ENCODE results near the gene ASB5.
"Not testable (repeated sequence)": the region's sequence is repeated elsewhere in the genome, so short reads cannot be mapped to it uniquely, and the experiment has no call there.

ASB5 gene
- 0 to 0.12 (median 0) reads per million in 9 experiments for total RNA-seq

DNA sequence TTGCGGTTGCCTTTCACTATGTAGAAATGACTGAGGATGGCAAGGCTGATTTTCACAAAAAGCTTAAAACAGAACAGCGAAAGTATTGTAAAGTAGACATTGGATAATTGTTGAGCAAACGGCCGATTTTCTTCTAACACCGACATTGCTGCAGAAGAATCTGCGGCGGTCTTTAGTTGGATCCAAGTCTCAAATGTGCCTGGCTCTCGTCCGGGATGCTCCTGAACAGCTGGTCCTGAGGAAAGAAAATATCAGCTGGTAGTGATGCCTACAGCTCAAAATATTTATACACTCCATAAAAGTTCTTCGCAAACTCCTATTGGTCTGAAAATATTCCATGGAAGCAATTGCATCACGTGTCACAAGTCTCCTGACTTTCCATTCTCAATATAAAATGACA is at the start of gene ASB5:
Gene ASB5, minus strand, starts transcription at position 260 of the 400 bp plus-strand sequence. Its CDS starts 114 bp downstream, at position 146.
- Mint-ChIP-seq H3K27me3 (peaks cover 0 to 2% of the 10 kb centered on the region in 2 donors), H3K27ac (no peak within 1 kb of the TSS), H3K4me3 (no peak within 1 kb of the TSS), H3K36me3 (ENCODE audit: insufficient read depth) (no peaks in the 10 kb centered on the region), H3K4me1 (ENCODE audit: low read depth in 2 of 2) (no peaks in the 10 kb centered on the region), H3K9me3 (no peaks in the 10 kb centered on the region)
- DNase-seq (no peak), ATAC-seq (replicated peaks) (no peak)

DNA sequence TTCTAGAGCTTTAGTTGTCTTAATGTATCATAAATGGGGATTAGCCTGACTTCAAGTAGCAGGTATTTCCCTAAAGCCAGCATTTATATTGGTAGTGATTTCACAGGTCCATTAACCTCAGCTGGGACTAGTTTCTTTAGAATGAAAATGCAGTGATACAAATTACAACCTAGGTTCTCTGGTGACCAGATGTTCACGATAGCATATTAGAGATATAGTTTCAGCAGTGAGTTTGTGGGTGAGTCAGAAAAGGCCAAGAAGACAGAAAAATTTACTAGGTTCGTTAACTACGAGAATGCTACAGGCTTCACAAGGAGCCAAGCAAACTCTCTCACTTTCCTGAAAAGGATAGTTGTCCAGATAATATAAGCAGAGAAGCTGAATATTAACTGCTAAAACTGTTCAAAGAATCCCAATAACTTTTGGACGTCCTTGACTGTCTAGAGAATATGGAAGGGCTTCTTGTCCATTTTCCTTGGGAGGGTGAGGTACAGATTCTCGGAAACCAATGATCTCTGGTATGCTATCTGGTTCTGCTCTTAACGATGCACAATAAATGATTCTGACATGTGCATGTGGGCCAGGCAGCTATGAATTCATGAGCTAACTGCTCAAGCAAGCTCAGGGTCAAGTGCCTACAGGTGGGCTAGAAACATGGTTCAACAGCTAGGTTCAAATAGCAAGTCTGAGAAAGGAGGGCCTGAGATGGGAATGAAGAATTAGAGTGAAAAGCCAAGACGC is 44.7 kb upstream of the ASB5 start:
- no peak for ATAC-seq (replicated peaks)
- Mint-ChIP-seq H3K36me3 (ENCODE audit: insufficient read depth) (no peaks in the 10 kb centered on the region), H3K4me1 (ENCODE audit: low read depth in 2 of 2) (peaks cover 3 to 5% of the 10 kb centered on the region in 2 donors), H3K27me3 (no peaks in the 10 kb centered on the region), H3K4me3 (no peak overlapping the region), H3K9me3 (no peaks in the 10 kb centered on the region), H3K27ac (no peak overlapping the region)
- DNase-seq = no peak

GRCh38 chr4:176309772-176310171 is 40.8 kb upstream of the ASB5 start:
- DNase-seq (no peak), ATAC-seq (replicated peaks) (no peak)
- Mint-ChIP-seq H3K4me3 (no peak overlapping the region), H3K27ac (no peak overlapping the region), H3K9me3 (no peaks in the 10 kb centered on the region), H3K27me3 (peaks cover 16 to 28% of the 10 kb centered on the region in 2 donors), H3K4me1 (ENCODE audit: low read depth in 2 of 2) (no peaks in the 10 kb centered on the region), H3K36me3 (ENCODE audit: insufficient read depth) (peaks cover under 1% of the 10 kb centered on the region)

- no peak overlapping the region for H3K27ac Mint-ChIP-seq
- DNase-seq (no peak), ATAC-seq (replicated peaks) (no peak)
- H3K27me3 Mint-ChIP-seq = peaks cover 22 to 36% of the 10 kb centered on the region in 2 donors
- no peak overlapping the region for H3K4me3 Mint-ChIP-seq
- no peaks in the 10 kb centered on the region for H3K9me3 Mint-ChIP-seq
- H3K4me1 Mint-ChIP-seq (ENCODE audit: low read depth in 2 of 2) = no peaks in the 10 kb centered on the region
- H3K36me3 Mint-ChIP-seq (ENCODE audit: insufficient read depth) = peaks cover 3% of the 10 kb centered on the region
Observed at GRCh38 chr4:176309046-176309445, 40.0 kb upstream of the ASB5 start.

- Mint-ChIP-seq H3K9me3 (no peaks in the 10 kb centered on the region), H3K36me3 (ENCODE audit: insufficient read depth) (peaks cover 3% of the 10 kb centered on the region), H3K4me1 (ENCODE audit: low read depth in 2 of 2) (no peaks in the 10 kb centered on the region), H3K27me3 (peaks cover 28 to 38% of the 10 kb centered on the region in 2 donors), H3K27ac (no peak overlapping the region), H3K4me3 (no peak overlapping the region)
- no peak for ATAC-seq (replicated peaks)
- DNase-seq = no peak
Observed at GRCh38 chr4:176308441-176308840, 39.4 kb upstream of the ASB5 start.

DNA sequence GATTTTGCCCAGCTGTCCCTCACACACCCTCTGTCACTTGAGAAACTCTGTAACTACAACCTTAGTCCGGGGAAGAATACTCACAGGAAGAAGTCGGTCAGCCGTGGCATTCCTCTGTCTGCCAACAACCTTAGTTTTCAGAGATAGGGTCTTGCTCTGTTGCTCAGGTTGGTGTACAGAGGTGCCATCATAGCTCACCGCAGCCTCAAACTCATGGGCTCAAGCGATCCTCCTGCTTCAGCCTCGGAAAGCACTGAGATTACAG is 38.6 kb upstream of the ASB5 start:
- Mint-ChIP-seq H3K27ac (no peak overlapping the region), H3K36me3 (ENCODE audit: insufficient read depth) (peaks cover 3% of the 10 kb centered on the region), H3K4me3 (no peak overlapping the region), H3K9me3 (no peaks in the 10 kb centered on the region), H3K27me3 (peaks cover 37 to 46% of the 10 kb centered on the region in 2 donors), H3K4me1 (ENCODE audit: low read depth in 2 of 2) (no peaks in the 10 kb centered on the region)
- no peak for ATAC-seq (replicated peaks)
- DNase-seq = no peak

DNA sequence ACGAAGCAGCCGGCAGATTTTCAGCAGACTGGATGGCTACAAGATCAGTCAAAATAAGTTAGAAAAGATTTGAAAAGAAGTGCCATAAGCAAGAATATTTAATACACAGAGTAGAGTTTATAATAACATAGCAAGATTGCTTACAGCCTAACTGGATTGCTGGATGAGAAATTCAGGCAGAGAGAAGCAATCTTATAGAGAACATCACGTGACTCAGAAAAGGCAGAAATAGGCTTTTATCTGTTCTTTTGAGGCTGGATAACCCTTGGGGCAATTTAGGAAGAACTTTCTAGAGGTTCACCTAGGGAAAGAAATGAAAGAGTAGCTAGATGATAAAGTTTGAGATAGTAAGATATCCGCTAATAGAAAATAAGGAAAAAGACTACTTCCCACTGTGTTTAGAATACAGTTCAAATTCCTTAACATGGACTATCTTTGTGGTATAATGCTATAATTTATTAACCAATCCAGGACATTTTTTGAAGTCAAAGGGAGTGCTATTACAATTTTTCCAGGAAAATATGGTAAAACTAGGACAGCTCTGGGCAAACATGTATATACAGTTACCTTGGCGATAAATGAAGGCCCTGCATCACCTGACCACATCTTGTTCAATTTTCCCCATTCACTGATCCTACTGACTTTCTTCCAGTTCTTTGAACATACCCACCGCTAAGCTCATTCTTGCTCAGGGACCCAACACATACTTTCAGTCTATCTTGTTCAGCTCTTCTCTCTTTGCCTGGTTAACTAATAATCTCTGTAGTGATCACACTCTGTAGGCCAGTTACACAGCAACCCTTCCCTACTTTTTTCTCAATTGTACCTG is 38.0 kb upstream of the ASB5 start:
- H3K27me3 Mint-ChIP-seq = peaks cover 37 to 47% of the 10 kb centered on the region in 2 donors
- H3K4me1 Mint-ChIP-seq (ENCODE audit: low read depth in 2 of 2) = no peaks in the 10 kb centered on the region
- peaks cover 3% of the 10 kb centered on the region for H3K36me3 Mint-ChIP-seq (ENCODE audit: insufficient read depth)
- DNase-seq (no peak), ATAC-seq (replicated peaks) (no peak)
- H3K9me3 Mint-ChIP-seq = no peaks in the 10 kb centered on the region
- H3K27ac Mint-ChIP-seq = no peak overlapping the region
- H3K4me3 Mint-ChIP-seq = no peak overlapping the region

- H3K9me3 Mint-ChIP-seq = no peaks in the 10 kb centered on the region
- no peak overlapping the region for H3K27ac Mint-ChIP-seq
- H3K4me3 Mint-ChIP-seq = no peak overlapping the region
- peaks cover 37 to 47% of the 10 kb centered on the region in 2 donors for H3K27me3 Mint-ChIP-seq
- no peaks in the 10 kb centered on the region for H3K4me1 Mint-ChIP-seq (ENCODE audit: low read depth in 2 of 2)
- peaks cover 3% of the 10 kb centered on the region for H3K36me3 Mint-ChIP-seq (ENCODE audit: insufficient read depth)
- DNase-seq (no peak), ATAC-seq (replicated peaks) (no peak)
Observed at GRCh38 chr4:176303938-176304337, 34.9 kb upstream of the ASB5 start.

GRCh38 chr4:176302283-176303275 is 33.6 kb upstream of the ASB5 start:
- H3K27ac Mint-ChIP-seq = no peak overlapping the region
- DNase-seq = no peak
- peaks cover 3% of the 10 kb centered on the region for H3K36me3 Mint-ChIP-seq (ENCODE audit: insufficient read depth)
- H3K4me3 Mint-ChIP-seq = no peak overlapping the region
- ATAC-seq (replicated peaks) = no peak
- H3K27me3 Mint-ChIP-seq = peaks cover 35 to 40% of the 10 kb centered on the region in 2 donors
- no peaks in the 10 kb centered on the region for H3K9me3 Mint-ChIP-seq
- no peaks in the 10 kb centered on the region for H3K4me1 Mint-ChIP-seq (ENCODE audit: low read depth in 2 of 2)

DNA sequence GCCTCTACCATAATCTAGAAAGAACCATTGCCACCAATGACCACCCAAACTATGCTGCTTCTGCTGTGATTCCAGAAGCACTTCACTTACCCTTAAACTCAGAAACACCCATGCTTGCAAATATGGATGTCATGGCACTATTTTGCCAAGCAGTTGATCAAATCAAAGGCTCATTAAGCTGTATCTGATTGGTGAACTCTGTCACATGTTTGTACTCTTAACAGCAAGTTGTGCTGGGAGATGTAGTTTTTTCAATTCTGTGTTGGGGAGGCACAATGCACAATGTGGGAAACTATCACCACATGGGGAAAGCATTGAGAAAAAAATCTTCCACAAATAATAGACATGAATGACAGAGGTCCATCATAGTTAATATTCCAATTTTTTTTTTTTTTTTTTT is 31.5 kb upstream of the ASB5 start:
- Mint-ChIP-seq H3K27ac (no peak overlapping the region), H3K27me3 (peaks cover 25 to 29% of the 10 kb centered on the region in 2 donors), H3K36me3 (ENCODE audit: insufficient read depth) (peaks cover 3% of the 10 kb centered on the region), H3K9me3 (no peaks in the 10 kb centered on the region), H3K4me3 (no peak overlapping the region), H3K4me1 (ENCODE audit: low read depth in 2 of 2) (no peaks in the 10 kb centered on the region)
- ATAC-seq (replicated peaks) = no peak
- DNase-seq = no peak

GRCh38 chr4:176300036-176300435 is 31.0 kb upstream of the ASB5 start:
- H3K4me1 Mint-ChIP-seq (ENCODE audit: low read depth in 2 of 2) = no peaks in the 10 kb centered on the region
- no peak overlapping the region for H3K4me3 Mint-ChIP-seq
- H3K27me3 Mint-ChIP-seq = peaks cover 22 to 24% of the 10 kb centered on the region in 2 donors
- H3K9me3 Mint-ChIP-seq = no peaks in the 10 kb centered on the region
- H3K36me3 Mint-ChIP-seq (ENCODE audit: insufficient read depth) = peaks cover 3% of the 10 kb centered on the region
- no peak overlapping the region for H3K27ac Mint-ChIP-seq
- ATAC-seq (replicated peaks) (no peak), DNase-seq (no peak)

GRCh38 chr4:176298664-176299063 is 29.6 kb upstream of the ASB5 start:
- Mint-ChIP-seq H3K27me3 (peaks cover 11% of the 10 kb centered on the region in 2 donors), H3K9me3 (no peaks in the 10 kb centered on the region), H3K27ac (no peak overlapping the region), H3K4me3 (no peak overlapping the region), H3K36me3 (ENCODE audit: insufficient read depth) (no peaks in the 10 kb centered on the region), H3K4me1 (ENCODE audit: low read depth in 2 of 2) (no peaks in the 10 kb centered on the region)
- DNase-seq (no peak), ATAC-seq (replicated peaks) (no peak)

DNA sequence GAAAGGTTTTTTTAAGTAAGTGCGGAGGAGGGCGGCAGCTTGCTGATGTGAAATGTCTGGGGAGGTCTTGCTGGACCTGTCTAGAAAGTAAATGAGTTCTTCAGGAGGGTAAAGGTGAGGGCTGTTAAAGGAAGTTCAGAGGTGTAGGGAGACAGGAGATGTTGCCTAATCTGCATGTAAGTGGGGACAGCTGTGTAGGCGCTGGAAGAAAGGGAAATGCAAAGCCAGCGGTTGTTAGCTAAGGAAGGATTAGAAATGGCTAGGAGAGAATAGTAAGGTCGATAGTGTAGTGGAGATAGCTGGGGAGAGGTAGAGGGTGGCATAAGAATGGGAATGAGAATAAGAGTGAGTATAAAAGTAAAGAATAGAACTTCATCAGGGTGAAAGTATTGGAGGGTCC is 26.9 kb upstream of the ASB5 start:
- not testable (repeated sequence) for H3K9me3 Mint-ChIP-seq; DNase-seq; H3K4me3 Mint-ChIP-seq; H3K27me3 Mint-ChIP-seq; ATAC-seq (replicated peaks); H3K27ac Mint-ChIP-seq; H3K36me3 Mint-ChIP-seq (ENCODE audit: insufficient read depth); H3K4me1 Mint-ChIP-seq (ENCODE audit: low read depth in 2 of 2)

All from effector memory CD8-positive, alpha-beta T cell (primary cell).